ENCODE data around the gene C19orf47.

DNA sequence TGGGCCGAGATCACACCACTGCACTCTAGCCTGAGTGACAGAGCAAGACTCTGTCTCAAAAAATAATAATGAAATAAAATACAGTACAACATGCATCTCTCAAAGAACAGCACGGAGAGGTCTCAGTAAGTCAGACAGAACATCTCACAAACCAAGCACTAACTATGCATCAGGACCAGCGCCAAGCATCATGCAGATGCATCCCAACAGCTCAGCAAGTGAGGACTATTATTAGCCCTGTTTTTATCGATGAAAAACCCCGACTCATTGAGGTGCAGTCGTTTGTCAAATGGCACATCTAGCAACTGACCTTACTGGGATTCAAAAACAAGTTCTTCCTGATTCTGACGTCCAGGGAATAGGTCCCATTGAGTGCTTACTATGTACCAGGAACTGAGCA is 3.8 kb downstream of the C19orf47 start:
- TF ChIP-seq, protein P1, sequence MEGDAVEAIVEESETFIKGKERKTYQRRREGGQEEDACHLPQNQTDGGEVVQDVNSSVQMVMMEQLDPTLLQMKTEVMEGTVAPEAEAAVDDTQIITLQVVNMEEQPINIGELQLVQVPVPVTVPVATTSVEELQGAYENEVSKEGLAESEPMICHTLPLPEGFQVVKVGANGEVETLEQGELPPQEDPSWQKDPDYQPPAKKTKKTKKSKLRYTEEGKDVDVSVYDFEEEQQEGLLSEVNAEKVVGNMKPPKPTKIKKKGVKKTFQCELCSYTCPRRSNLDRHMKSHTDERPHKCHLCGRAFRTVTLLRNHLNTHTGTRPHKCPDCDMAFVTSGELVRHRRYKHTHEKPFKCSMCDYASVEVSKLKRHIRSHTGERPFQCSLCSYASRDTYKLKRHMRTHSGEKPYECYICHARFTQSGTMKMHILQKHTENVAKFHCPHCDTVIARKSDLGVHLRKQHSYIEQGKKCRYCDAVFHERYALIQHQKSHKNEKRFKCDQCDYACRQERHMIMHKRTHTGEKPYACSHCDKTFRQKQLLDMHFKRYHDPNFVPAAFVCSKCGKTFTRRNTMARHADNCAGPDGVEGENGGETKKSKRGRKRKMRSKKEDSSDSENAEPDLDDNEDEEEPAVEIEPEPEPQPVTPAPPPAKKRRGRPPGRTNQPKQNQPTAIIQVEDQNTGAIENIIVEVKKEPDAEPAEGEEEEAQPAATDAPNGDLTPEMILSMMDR (IDR thresholded peaks at IDR 0.05), result no peak
- TF ChIP-seq EP300 (IDR thresholded peaks at IDR 0.05; ENCODE audit: low read depth), result no peak
